ENCODE results near the gene IQSEC1.

DNA sequence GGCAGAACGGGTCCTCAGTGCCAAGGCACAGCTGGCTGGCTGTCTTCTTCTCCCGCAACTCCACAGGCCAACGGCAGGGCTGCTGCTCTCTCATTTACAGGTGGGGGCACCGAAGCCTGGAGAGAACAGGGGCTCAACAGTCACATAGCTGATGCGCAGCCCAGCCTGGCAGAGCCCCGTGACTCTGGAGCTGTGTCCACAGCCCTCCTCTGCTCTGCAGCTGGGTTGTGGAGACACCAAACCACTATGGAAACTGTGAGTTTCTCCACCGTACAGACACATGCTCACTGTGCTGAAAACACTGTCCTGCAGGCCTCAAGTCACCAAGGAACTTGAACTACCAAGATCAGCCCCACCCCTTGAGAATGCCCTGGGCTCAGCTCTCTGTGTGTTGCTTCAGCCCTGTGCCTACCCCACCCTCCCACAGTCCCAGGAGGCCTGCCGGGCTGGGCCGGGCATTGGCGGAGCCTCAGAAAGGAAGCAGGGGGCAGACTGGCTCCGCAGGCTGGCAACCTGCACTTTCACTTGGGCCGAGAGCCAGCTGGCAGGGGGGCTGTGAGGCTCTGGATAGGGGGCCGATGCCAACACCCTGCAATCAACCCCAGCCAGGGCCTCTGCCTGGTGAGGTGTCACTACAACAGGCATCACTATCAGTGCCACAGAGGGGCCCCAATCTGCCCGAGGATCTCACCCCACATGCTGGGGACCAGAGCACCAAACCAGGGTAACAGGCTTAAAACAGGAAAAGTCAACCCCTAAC is 118.2 kb downstream of the IQSEC1 start:
- TF ChIP-seq EGR1 (IDR thresholded peaks at IDR 0.05; ENCODE audit: borderline replicate concordance in 1 of 2, low read depth in 2 of 2, low read length in 2 of 2) (no peak), MYC (IDR thresholded peaks at IDR 0.05; ENCODE audit: insufficient read depth, insufficient read length, insufficient replicate concordance, low read length, severe bottlenecking) (no peak), CREB1 (IDR thresholded peaks at IDR 0.05; ENCODE audit: low read depth) (no peak), POLR2AphosphoS5 (IDR thresholded peaks at IDR 0.05; ENCODE audit: low read length) (no peak), IKZF2 (IDR thresholded peaks at IDR 0.05) (no peak), GABPA (IDR thresholded peaks at IDR 0.05; ENCODE audit: low read depth) (no peak), SRF (IDR thresholded peaks at IDR 0.05; ENCODE audit: low read depth in 2 of 2, low read length in 2 of 2) (no peak), ZNF384 (IDR thresholded peaks at IDR 0.05; ENCODE audit: borderline replicate concordance, low read depth, low read length) (no peak)
- TF ChIP-seq, protein P1, sequence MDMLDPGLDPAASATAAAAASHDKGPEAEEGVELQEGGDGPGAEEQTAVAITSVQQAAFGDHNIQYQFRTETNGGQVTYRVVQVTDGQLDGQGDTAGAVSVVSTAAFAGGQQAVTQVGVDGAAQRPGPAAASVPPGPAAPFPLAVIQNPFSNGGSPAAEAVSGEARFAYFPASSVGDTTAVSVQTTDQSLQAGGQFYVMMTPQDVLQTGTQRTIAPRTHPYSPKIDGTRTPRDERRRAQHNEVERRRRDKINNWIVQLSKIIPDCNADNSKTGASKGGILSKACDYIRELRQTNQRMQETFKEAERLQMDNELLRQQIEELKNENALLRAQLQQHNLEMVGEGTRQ (IDR thresholded peaks at IDR 0.05; ENCODE audit: borderline replicate concordance, low read depth, low read length), result no peak
- TF ChIP-seq, protein P2, sequence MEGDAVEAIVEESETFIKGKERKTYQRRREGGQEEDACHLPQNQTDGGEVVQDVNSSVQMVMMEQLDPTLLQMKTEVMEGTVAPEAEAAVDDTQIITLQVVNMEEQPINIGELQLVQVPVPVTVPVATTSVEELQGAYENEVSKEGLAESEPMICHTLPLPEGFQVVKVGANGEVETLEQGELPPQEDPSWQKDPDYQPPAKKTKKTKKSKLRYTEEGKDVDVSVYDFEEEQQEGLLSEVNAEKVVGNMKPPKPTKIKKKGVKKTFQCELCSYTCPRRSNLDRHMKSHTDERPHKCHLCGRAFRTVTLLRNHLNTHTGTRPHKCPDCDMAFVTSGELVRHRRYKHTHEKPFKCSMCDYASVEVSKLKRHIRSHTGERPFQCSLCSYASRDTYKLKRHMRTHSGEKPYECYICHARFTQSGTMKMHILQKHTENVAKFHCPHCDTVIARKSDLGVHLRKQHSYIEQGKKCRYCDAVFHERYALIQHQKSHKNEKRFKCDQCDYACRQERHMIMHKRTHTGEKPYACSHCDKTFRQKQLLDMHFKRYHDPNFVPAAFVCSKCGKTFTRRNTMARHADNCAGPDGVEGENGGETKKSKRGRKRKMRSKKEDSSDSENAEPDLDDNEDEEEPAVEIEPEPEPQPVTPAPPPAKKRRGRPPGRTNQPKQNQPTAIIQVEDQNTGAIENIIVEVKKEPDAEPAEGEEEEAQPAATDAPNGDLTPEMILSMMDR (IDR thresholded peaks at IDR 0.05 in 2 of 3, conservative IDR thresholded peaks at IDR 0.05 in 1 of 3; ENCODE audit: control insufficient read depth in 2 of 3, extremely low read depth in 1 of 3, insufficient read depth in 1 of 3, low read depth in 3 of 3, low read length in 3 of 3), result 0 out of 6 replicates have a peak, but pooled peaks of 1 of the 3 experiments have one; percentile 4
- TF ChIP-seq, protein P3, sequence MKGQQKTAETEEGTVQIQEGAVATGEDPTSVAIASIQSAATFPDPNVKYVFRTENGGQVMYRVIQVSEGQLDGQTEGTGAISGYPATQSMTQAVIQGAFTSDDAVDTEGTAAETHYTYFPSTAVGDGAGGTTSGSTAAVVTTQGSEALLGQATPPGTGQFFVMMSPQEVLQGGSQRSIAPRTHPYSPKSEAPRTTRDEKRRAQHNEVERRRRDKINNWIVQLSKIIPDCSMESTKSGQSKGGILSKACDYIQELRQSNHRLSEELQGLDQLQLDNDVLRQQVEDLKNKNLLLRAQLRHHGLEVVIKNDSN (IDR thresholded peaks at IDR 0.05; ENCODE audit: borderline replicate concordance, extremely low read length, insufficient read depth, low read depth, low read length), result no peak

Measured in GM12878 (cell line).